DMS153 treated with DMSO at 0.1 percent for 48 hours (cell line): ENCODE results near the gene COL18A1.

Experiments
- DNase-seq: peaks from one replicate; lab custom pipeline; 2025; ENCODE audit not compliant: unreplicated experiment; lab: John Stamatoyannopoulos, UW

COL18A1 gene

DNA sequence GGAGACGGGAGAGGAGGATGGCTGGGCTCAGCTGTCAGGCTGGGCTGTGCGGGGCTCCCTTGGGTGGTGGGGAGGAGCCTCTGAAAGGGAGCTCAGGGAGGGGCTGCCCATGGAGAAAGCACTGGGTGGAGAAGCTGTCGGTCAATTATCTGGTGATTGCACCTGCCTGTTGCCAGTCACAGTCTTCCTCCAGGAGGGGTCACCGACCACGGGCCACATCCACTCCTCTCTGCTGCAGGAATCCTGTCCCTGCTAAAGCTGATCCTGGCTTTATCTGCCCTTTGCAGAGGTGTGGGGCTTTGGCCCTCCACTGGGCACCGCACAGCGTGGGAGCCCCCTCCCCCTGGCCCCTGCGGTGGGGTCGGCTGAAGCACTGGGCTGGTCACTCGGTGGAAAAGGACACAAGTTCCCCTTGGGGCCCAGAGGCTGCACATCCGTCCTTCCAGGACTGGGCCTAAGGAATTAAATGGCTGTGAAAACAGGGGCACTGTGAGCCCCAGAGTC lies 21.8 kb upstream of the COL18A1 start:
- no peak for DNase-seq

DNA sequence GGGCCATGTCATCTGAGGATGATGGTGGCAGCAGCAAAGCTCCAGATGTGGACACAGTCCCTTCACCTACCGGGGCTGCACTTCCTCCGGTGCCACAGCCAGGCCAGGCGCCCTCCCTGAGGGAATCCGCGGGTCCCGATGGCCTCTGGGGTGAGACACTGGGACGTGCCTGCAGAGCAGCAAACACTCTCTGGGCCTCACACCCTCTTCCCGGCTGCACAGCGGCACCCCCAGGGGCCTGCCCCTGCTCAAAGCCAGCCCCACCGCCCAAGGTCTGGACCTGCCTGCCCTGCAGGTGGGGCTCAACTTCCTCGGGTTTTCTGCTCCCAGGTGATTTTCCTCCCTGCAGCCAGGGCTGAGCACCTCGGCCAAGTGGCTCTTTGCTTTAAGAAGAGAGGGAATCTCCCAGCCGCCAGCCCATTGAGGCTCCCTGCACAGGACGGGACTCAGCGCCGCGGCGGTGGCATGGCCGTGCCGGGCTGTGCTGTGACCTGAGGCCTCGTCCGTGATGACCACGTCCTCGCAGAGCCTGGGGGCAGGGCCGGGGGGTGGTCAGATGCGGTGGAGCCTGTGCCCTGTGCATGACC lies 21.3 kb upstream of the COL18A1 start:
- DNase-seq = no peak

DNA sequence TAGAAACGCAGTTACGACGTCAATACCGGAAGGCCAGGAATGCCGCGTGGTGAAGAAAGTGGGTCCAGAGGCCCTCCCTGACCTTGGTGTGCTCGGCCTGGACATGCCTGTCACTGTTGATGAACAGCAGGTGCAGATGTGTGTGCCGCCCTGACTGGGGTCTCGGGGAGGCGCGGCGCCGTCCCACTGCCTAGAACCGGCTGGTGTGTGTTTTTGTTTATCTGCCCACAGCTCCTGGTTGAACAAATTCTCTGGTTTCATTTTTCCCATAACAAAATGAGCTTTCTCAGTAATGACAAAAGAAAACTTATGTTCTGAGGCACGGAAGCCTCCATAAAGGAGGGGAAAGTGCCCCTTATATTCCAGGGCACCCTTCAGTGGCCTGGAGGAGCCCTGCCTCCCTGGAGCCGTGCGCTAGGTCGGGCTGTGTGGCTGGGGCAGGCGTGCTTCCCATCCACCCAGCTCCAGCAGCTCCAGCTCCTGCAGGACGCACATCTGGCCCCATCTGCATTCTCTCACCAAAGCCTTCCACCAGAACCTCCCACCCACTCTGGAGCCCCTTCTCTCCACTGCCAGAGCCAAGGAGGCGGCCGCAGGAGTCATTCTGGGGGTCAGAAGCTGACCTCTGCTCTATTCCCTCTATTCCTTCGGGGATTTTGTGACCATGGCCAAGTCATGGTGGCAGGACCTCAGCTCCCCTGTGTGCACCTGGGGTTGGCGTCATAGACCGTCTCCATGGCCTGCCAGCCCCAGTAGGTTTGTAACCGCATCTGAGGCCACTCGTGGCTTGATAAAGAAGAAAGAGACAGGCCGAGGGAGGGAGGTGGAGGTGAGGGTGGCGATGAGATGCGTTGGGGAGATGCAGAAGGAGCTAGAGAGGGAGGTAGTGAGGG lies 20.1 kb upstream of the COL18A1 start:
- DNase-seq = no peak

DNA sequence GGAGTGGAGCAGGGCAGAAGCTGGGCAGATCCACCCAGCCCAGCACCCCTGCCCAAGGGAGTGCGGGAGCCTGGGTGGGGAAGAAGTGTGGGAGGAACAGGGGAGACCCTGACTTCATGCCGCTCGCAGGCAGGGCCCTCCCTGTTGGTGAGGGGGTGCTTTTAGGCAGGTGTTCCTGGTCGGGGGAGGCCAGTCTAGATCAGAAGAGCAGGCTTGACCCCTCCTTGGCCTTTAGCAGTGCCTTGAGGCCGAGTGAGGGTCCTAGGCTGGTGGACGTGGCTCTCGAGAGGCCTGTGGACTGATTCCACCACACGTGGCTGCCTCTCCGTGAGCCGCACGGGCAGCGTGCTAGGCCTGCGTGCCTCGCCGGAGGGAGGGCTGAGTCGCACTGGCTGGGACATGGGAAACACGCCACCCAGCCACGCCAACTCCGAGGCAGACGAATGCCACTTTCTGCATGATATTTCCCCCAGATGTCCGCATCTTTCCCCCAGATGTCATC lies 19.4 kb upstream of the COL18A1 start:
- DNase-seq = no peak

DNA sequence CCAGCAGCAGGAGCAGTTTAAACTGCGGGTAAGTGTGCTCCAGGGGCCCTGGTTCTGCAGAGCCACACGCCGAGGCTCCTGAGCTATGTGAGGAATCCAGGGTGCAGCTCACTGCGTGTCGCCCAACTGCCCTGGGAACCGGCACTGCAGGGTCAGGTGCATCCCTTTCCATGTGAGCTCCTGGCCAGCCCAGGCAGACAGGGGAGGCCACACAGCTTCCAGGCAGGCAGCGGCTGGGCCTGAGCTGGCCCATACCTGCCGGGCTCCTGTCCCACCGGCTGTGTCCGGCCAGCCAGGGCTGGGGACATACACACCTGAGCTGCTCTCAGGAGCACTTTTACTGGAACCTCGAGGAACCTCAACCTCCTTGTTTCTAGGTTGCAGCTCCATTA lies 18.6 kb upstream of the COL18A1 start:
- no peak for DNase-seq

DNA sequence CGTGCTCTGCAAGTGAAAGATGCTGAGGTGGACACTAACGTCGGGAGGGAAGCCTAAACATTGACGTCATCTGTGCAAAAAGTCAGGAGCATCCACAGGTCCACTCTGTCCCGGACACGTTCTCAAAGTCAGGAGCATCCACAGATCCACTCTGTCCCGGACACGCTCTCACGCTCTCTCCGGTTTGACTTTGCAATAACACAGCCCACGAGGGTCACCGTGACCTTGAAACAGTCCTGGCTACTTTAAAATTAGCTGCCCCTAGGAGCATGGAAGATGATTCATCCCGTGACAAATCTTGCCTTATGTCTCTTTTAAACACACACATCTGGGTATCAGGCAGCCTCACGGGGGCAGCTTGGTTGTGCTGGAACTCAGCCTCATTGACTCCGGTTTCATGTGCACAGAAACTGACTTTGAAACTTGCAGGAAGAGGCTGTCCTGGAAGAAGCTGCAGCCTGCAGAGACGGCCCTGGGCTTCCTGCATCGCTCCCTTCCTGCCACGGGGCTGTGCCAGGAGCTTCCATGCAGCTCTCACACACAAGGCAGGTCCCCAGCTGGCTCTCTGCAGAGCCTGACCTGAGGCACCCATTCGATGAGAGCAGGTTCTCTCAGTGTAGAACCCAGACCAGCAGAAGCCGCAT lies 18.1 kb upstream of the COL18A1 start:
- no peak for DNase-seq

DNA sequence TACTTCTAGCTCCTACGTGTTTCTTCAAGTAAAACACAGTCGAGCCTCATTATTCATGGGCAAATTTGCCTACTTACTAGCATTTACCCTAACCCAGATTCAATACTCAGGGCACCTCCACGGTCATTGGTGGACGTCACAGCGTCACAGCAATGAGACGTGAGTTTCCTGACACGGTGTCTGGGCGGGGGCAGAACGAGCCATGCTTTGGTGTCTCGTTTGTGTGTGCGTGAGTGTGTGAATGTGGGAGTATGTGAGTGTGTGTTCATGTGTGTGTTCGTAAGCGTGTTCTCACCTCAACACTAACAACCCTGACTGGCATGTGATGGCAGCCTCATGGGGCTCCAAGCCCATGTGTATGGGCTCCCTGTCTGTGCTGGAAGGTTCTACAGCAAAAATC lies 17.5 kb upstream of the COL18A1 start:
- DNase-seq = no peak

DNA sequence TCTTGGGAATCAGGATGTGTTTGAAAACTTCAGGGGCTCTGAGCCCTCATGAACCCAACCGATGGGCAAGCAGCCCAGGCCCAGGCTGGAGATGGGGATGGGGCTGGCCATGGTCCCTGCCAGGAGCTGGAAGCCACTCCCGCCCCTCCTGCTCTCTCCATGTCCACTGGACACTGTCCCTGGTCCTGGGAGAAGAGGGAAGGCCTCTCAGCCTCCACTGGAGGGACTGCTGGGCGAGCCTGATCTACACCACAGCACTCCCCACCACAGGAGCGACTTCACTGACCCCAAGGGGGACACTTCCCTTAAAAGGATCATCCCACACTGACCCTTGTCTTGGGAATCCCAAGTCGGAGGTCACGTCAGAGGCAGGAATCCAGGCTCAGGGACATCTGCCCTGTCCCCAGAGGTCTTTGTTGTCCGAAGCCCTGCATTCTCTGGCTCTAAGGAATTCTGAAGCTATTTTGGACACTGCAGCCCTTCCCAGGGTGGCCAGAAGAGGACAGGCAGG lies 16.9 kb upstream of the COL18A1 start:
- no peak for DNase-seq

DNA sequence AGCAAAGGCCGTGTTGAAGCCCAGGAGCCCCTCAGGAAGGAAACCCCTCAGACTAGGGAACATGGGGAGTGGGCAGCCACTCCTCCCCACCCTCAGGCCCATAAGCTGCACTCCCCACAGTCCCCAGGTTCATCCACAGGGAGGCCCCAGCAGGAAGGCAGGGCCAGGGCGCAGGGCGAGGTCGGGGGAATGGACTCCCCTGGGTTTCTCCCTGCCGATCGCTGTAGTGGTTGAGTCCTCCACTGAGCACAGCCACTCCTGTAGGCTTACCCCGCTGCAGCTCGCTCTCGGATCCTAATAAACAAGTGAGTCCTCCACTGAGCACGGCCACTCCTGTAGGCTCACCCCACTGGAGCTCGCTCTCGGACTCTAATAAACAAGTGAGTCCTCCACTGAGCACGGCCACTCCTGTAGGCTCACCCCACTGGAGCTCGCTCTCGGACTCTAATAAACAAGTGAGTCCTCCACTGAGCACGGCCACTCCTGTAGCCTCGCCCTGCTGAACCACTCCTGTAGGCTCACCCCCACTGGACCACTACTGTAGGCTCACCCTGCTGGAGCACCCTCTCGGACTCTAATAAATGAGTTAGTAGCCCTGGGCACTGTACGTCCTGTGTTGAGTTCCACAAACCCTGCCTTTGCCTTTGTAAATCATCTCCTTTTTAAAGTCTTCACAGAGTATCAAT lies 16.2 kb upstream of the COL18A1 start:
- no peak for DNase-seq

DNA sequence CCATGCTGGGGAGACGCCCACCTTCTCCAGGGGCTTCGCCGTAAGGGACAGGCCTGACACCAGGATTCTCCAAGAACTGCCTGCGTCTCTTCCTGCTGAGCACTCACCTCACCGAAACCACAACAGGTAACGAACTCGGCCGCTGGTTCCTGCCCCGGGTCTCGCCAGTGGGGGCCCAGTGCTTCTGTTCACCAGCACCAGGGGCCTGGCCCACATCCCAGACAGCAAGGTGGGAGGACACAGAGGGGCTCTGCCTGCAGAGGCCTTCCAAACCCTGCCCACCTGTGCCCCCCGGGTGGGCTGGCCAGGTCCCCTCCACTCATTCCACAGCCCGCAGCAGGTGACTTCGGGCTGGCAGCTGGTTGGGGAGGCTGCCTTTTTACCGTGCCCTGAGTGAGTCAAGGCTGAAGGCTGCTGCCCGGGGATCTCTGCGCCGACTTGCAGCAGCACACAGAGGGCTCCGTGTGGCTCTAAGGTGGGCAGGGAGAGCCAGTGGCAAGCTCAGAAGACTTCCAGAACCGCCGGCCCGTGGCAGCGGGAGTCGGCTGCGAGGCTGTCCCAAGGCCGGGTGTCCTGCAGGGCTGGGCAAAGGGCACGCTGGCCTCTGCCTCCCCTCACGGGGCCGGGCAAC lies 14.7 kb upstream of the COL18A1 start:
- DNase-seq = no peak

DNA sequence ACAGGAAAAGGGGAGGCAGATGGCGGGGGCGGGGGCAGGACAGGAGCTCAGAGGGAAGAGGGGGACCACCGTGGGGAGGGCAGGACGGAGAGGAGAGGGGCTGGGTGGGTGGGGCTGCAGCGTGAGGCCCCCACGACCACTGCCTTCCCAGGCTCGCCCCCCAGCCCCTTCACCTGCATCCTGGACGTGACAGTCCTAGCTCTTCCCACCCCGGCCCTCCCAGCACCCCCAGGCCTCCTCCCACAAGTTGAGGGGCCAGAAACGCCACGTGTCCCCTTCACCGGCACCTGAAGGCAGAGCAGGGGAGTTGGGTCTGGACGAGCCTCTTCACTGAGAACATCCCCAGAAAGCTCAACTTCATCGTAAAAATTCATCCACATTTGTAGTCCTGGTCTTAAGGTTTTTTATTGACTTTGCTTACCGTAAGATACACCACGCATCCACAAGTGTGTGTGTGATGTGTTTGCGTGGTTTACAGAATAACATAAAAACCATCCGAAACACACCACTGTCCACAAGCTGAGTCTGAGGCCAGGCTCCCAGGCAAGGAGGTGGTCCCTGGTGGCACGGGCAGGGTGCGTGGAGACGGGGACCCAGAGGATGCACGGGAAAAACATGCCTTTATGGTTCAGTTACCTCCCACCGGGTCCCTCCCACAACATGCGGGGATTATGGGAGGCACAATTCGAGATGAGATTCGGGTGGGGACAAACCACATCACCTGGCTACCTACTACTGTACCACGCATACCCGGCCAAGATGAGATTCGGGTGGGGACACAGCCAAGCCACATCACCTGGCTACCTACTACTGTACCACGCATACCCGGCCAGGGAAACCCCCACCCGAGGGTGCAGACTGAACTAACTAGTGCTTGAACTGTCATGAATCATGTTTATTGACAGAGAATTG lies 13.9 kb upstream of the COL18A1 start:
- no peak for DNase-seq

DNA sequence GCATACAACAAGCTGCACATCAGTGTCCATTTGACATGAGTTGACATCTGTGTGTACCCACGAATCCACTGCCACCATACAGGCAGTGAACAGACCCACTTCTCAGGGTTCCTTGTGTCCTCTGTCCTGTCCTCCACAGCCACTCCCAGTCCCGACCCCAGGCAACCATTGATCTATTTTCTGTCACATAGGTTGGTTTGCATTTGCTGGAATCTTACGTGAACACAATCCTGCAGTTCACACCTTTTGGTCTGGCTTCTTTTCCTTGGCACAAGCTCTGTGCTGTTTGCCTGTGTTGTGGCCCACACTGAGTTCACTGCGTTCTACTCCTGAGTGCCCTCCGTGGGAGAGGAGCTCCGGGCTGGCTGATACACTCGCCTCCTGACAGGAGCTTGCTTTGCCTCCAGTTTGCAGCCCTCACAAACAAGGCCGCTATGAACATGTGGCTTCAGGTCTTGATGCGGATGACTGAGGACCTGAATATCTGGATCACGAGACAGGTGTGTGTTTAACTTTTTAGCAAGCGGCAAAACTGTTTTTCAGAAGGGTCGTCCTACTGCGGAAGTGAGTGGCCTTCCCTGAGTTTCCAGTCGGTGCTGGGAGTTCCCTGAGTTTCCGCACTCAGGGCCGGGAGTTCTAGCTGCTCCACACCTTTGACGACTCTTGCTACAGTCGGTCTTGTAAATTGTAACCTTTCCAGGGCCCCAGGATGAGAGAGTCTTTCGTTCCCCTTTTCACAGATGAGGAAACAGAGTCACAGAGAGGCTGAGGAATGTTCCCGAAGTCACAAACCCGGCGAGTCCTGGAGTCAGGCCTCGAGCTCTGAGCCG lies 13.0 kb upstream of the COL18A1 start:
- no peak for DNase-seq

DNA sequence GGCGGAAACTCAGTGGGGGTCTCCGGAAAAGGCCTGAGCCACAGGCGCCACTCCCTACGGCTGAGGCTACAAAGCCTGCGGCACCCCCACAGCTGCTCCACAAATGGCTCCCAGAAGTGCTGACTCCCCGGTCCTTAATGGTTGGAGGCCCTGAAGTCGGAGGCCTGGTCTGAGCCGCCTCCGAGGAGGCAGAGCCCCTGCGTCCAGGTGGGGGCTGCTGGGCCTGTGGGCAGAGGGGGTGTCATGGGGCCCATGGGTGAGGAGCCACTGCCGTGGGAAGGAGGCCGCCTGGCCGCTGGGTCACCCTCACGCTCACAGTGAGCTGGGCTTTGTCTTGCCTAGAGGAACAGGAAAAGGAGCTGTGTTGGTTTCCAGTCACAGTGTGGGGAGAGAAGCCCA lies 12.4 kb upstream of the COL18A1 start:
- no peak for DNase-seq

DNA sequence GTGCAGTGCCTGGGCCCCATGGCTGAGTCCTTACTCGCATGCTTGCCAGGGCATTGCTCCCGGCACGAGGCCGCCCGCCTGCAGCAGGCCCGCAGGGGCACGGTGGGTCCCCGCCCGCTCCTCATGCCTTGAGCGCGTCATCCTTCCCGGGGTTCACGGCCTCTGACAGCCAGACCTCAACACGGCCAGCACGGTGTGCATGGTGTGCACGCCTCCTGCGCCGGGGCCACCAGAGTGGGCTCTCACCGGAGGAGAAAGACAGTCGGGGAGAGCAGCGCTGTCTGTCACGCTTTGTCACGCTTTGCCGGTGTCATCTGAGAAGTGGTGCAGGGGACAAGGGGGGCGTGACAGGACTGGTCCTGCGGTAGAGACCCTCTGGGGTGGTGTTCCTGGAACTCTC lies 11.9 kb upstream of the COL18A1 start:
- DNase-seq = no peak

DNA sequence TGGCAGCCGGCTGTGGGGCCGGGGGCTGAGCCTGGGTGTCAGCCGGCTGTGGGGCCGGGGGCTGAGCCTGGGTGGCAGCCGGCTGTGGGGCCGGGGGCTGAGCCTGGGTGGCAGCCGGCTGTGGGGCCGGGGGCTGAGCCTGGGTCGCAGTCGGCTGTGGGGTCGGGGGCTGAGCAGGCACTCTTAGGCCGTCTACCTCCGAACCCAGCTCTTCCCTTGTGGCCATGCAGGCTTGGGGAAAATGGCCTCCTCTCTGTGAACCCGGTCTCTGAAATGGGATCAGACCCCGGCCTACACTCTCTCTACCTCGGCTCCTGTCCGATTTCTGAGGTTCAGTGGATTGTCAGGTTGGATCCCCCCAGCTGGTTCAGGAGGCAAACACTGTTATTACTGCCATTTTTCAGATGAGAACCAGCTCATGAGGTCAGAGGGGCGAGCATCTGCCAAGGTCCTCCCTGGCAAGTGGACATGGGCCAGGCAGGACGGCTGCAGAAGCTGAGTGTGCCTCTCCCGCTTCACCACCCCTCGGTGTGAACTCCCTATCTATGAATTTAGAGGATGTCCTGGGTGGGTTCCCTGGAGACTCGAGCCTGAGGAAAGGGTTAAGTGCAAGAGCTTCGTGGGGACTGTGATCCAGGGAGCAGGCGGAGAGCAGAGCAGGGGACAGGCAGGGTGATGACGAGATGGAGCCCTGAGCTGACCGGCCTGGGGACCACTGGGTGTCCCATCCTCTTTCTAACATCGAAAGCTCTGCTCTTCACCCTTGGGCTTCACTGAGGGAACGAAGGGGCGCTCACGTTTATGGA lies 10.9 kb upstream of the COL18A1 start:
- no peak for DNase-seq

DNA sequence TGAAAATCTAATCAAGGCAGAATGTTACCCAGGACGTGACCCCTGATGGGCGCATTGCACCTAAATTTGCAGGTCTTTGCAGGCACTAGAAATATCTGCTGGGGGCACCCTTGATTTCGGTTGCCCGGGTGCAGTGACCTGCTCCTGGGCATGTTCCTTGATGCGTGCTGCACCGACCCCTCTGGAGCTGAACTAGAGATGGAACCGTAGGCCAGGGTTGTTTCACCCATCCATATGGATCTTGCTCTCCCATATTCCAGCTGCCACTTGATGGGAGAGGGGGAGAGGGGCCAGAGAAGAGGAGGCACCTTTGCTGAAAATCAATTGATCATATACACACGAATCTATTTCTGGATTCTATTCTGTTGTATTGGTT lies 8.4 kb upstream of the COL18A1 start:
- DNase-seq = no peak

DNA sequence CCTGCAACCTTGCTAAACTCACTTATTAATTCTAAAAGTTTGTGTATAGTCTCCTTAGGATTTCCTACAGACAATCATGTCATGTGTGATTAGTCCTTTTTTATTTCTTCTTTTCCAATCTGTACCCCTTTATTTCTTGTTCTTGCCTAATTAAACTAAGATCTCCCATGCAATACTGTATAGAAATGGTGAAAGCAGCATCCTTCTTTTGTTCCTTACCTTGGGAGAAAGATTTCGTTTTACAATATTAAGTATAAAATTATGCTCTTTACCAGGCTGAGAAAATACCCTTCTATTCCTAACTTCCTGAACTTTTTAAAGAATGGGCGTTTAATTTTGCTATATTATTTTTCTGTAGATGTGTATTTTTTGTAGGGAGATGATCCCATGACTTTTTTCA lies 7.6 kb upstream of the COL18A1 start:
- no peak for DNase-seq

DNA sequence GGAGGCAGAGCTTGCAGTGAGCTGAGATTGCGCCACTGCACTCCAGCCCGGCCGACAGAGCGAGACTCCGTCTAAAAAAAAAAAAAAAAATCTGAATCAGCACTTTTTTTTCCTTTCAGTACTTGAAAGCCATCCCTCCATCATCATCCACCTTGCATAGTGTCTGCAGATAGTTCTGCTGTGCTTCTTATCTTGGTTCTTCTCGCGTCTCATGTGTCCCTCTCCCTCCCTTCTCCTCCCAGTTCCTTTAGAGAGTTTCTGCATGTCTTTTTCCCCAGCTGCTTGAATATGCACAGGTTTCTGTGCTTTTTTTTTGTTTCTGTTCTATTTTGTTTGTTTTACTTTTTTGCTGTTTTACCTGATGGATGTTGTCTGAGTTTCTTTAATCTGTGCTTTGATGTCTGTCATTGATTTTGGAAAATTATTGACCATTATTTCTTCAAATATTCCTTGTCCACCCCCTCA lies 3.9 kb upstream of the COL18A1 start:
- no peak for DNase-seq
